CD14-positive monocyte (primary cell): Measurements from ENCODE around the gene PTER. TPM values are rescaled to one million over a fixed set of nuclear protein-coding genes. Genes with fewer than 3 reads are reported as not detected.

Source experiments
- DNase-seq, 3 donors: peaks; one replicate each; pipeline ENCODE4 v3.0.0-alpha.2; 2011 to 2022
- H2AFZ ChIP-seq: 2 replicates; pipeline ENCODE4 v1.6.0; 2012; ENCODE audit warnings: mild to moderate bottlenecking, low read depth, low read length, inconsistent platforms; ENCODE audit not compliant: insufficient read depth, poor library complexity, severe bottlenecking
- H3K27ac ChIP-seq, 2 donors: 1 replicate in 1 of 2; 2 replicates in 1 of 2; pipeline ENCODE4 v1.5.1; 2012 to 2013; ENCODE audit warnings: low read length in 2 of 2, control low read depth in 1 of 2, inconsistent platforms in 1 of 2, low read depth in 1 of 2, mild to moderate bottlenecking in 1 of 2
- H3K27me3 ChIP-seq, 2 donors: one replicate each; pipeline versions ENCODE4 v1.6.0 to v1.6.1; 2011 to 2013; ENCODE audit warnings: low read length in 2 of 2; ENCODE audit not compliant: control insufficient read depth in 2 of 2, insufficient read depth in 2 of 2
- H3K36me3 ChIP-seq, 2 donors: replicated peaks in 1 of 2; 1 replicate in 1 of 2; 2 replicates in 1 of 2; pipeline versions ENCODE4 v1.5.1 to v1.6.1; 2012 to 2013; ENCODE audit warnings: low read length in 2 of 2, control low read depth in 1 of 2, inconsistent platforms in 1 of 2, mild to moderate bottlenecking in 1 of 2; ENCODE audit not compliant: insufficient read depth in 2 of 2, control insufficient read depth in 1 of 2
- H3K4me1 ChIP-seq, 2 donors: 1 replicate in 1 of 2; 2 replicates in 1 of 2; pipeline versions ENCODE4 v1.5.1 to v1.6.1; 2012 to 2013; ENCODE audit warnings: low read length in 2 of 2, control low read depth in 1 of 2, inconsistent platforms in 1 of 2, mild to moderate bottlenecking in 1 of 2, moderate library complexity in 1 of 2; ENCODE audit not compliant: insufficient read depth in 2 of 2, control insufficient read depth in 1 of 2
- H3K4me2 ChIP-seq: replicated peaks from 2 replicates; pipeline ENCODE3; 2012; ENCODE audit warnings: low read length, moderate library complexity, mild to moderate bottlenecking; ENCODE audit not compliant: poor library complexity, severe bottlenecking; ENCODE audit errors: extremely low read depth
- H3K4me3 ChIP-seq, 3 experiments: fragments of 200-600 bp in 1 of 3; sonication (generic) in 1 of 3; replicated peaks in 1 of 3; 1 replicate in 2 of 3; 2 replicates in 1 of 3; pipeline ENCODE4 v1.5.1; 2011 to 2013; ENCODE audit warnings: low read length in 3 of 3, mild to moderate bottlenecking in 3 of 3, control low read depth in 2 of 3, low read depth in 2 of 3, inconsistent platforms in 1 of 3, moderate library complexity in 1 of 3
- H3K79me2 ChIP-seq: 2 replicates; pipeline ENCODE4 v1.6.0; 2012; ENCODE audit warnings: mild to moderate bottlenecking, control low read depth, inconsistent platforms, low read length, moderate library complexity; ENCODE audit not compliant: insufficient read depth
- H3K9ac ChIP-seq: 2 replicates; pipeline ENCODE4 v1.6.0; 2017; ENCODE audit warnings: low read length, mild to moderate bottlenecking; ENCODE audit not compliant: insufficient read depth, poor library complexity, severe bottlenecking
- H3K9me3 ChIP-seq, 2 donors: replicated peaks in 1 of 2; 1 replicate in 1 of 2; 2 replicates in 1 of 2; pipeline versions ENCODE4 v1.5.1 to v1.6.1; 2012 to 2013; ENCODE audit warnings: low read length in 2 of 2, control low read depth in 1 of 2; ENCODE audit not compliant: control insufficient read depth in 1 of 2, insufficient read depth in 1 of 2
- H4K20me1 ChIP-seq: 2 replicates; pipeline ENCODE4 v1.6.0; 2012; ENCODE audit warnings: mild to moderate bottlenecking, low read length, control low read depth, moderate library complexity; ENCODE audit not compliant: insufficient read depth
- H3K27ac Mint-ChIP-seq, 7 donors: one replicate each; pipeline ENCODE4 v1.8.0; 2020; ENCODE audit warnings: mild to moderate bottlenecking in 7 of 7, mixed read lengths in 7 of 7, moderate library complexity in 6 of 7, inconsistent platforms in 2 of 7
- H3K27me3 Mint-ChIP-seq, 3 donors: one replicate each; pipeline ENCODE4 v1.8.0; 2021 to 2022; ENCODE audit warnings: low read depth in 3 of 3, mild to moderate bottlenecking in 3 of 3, mixed read lengths in 3 of 3, moderate library complexity in 3 of 3, inconsistent platforms in 1 of 3
- H3K36me3 Mint-ChIP-seq, 2 donors: one replicate each; pipeline ENCODE4 v1.8.0; 2020; ENCODE audit warnings: mixed read lengths in 2 of 2, inconsistent platforms in 1 of 2, mild to moderate bottlenecking in 1 of 2
- H3K4me1 Mint-ChIP-seq: one replicate; pipeline ENCODE4 v1.8.0; 2020; ENCODE audit warnings: mild to moderate bottlenecking, mixed read lengths
- H3K4me3 Mint-ChIP-seq, 2 donors: one replicate each; pipeline ENCODE4 v1.8.0; 2020; ENCODE audit warnings: mild to moderate bottlenecking in 2 of 2, mixed read lengths in 2 of 2, moderate library complexity in 1 of 2
- H3K9me3 Mint-ChIP-seq, 7 donors: one replicate each; pipeline ENCODE4 v1.8.0; 2020 to 2022; ENCODE audit warnings: mixed read lengths in 7 of 7, mild to moderate bottlenecking in 6 of 7, moderate library complexity in 6 of 7, inconsistent platforms in 2 of 7
- CTCF ChIP-seq: fragments of 200-600 bp; IDR thresholded peaks from one replicate; pipeline ENCODE4 v1.8.0; 2022; ENCODE audit warnings: antibody characterized with exemption, mild to moderate bottlenecking
- WGBS: methylation state at CpG from one replicate; pipeline ENCODE4 v1.1.5; 2013; ENCODE audit warnings: missing lambda C conversion rate; ENCODE audit not compliant: insufficient coverage; 5-methylcytosine and 5-hydroxymethylcytosine counted together
- intact Hi-C, 2 donors: fragments of 100-400 bp; cut with micrococcal nuclease; formaldehyde crosslinking; loops; one replicate each; pipeline versions ENCODE4 v1.15.0 to v1.15.1; 2023
- polyA plus RNA-seq, 3 donors: library from polyadenylated mRNA; depleted of rRNA in 1 of 3; unstranded in 2 of 3; stranded (reverse) in 1 of 3; fragments of 300-500 nt in 2 of 3; fragments of >200 nt in 1 of 3; fragmentation: Illumina TruSeq in 2 of 3; gene quantifications; 1 replicate in 2 of 3; 2 replicates in 1 of 3; pipeline ENCODE4 v1.2.3, GENCODE V29; 2012 to 2021

Gene PTER
- polyA plus RNA-seq, 3 donors, result 7.4 to 15.9 (median 8.9) TPM

GRCh38 chr10:16408379-16408778 is 28.4 kb upstream of the PTER start:
- no peaks in the 10 kb centered on the region for H3K36me3 ChIP-seq
- no peaks in the 10 kb centered on the region for H3K4me1 Mint-ChIP-seq
- H3K4me3 Mint-ChIP-seq, result no peak overlapping the region
- H3K4me2 ChIP-seq, result no peak overlapping the region
- peaks cover 0 to 6% (median 0%) of the 10 kb centered on the region in 3 donors for H3K27me3 Mint-ChIP-seq
- no peak for TF ChIP-seq CTCF
- no peak overlapping the region for H2AFZ ChIP-seq
- no peaks in the 10 kb centered on the region for H3K27me3 ChIP-seq
- no peaks in the 10 kb centered on the region for H3K9me3 ChIP-seq
- H3K4me1 ChIP-seq, result no peaks in the 10 kb centered on the region
- no peaks in the 10 kb centered on the region for H4K20me1 ChIP-seq
- no peaks in the 10 kb centered on the region for H3K79me2 ChIP-seq
- H3K27ac Mint-ChIP-seq, result no peak overlapping the region
- no peaks in the 10 kb centered on the region for H3K36me3 Mint-ChIP-seq
- H3K9ac ChIP-seq, result no peak overlapping the region
- no peak overlapping the region for H3K4me3 ChIP-seq
- intact Hi-C loops, result no loop called here
- DNase-seq, result no peak
- 100% methylated on average over 1 of the region's 3 CpGs for WGBS
- peaks cover 0 to 4% (median 0%) of the 10 kb centered on the region in 7 donors for H3K9me3 Mint-ChIP-seq
- H3K27ac ChIP-seq, result no peak overlapping the region

- H4K20me1 ChIP-seq, result no peaks in the 10 kb centered on the region
- WGBS, result no CpG with 5 or more reads among the region's 1 CpG
- H3K4me2 ChIP-seq, result no peak overlapping the region
- no peak overlapping the region for H2AFZ ChIP-seq
- H3K9me3 Mint-ChIP-seq, result peaks cover 0 to 5% (median 0%) of the 10 kb centered on the region in 7 donors
- H3K36me3 ChIP-seq, result no peaks in the 10 kb centered on the region
- H3K36me3 Mint-ChIP-seq, result no peaks in the 10 kb centered on the region
- no peaks in the 10 kb centered on the region for H3K4me1 Mint-ChIP-seq
- no peaks in the 10 kb centered on the region for H3K9me3 ChIP-seq
- intact Hi-C loops, result no loop called here
- H3K27me3 ChIP-seq, result no peaks in the 10 kb centered on the region
- H3K27ac ChIP-seq, result no peak overlapping the region
- H3K4me3 Mint-ChIP-seq, result no peak overlapping the region
- H3K27ac Mint-ChIP-seq, result no peak overlapping the region
- no peak for DNase-seq
- H3K27me3 Mint-ChIP-seq, result peaks cover 1 to 6% (median 4%) of the 10 kb centered on the region in 3 donors
- TF ChIP-seq CTCF, result no peak
- no peaks in the 10 kb centered on the region for H3K79me2 ChIP-seq
- H3K9ac ChIP-seq, result no peak overlapping the region
- no peaks in the 10 kb centered on the region for H3K4me1 ChIP-seq
- H3K4me3 ChIP-seq, result no peak overlapping the region
Observed at GRCh38 chr10:16417341-16417740, 19.5 kb upstream of the PTER start.
